ENCODE data around the gene TP53I11. TPM values are rescaled to one million over a fixed set of nuclear protein-coding genes. Genes with fewer than 3 reads are reported as not detected.

The TP53I11 gene
- total and polyA plus RNA-seq, 2 donors (not counting 3 experiments of a cell fraction or from before 2014, with no cell fraction given): 31.5 to 79.4 TPM

DNA sequence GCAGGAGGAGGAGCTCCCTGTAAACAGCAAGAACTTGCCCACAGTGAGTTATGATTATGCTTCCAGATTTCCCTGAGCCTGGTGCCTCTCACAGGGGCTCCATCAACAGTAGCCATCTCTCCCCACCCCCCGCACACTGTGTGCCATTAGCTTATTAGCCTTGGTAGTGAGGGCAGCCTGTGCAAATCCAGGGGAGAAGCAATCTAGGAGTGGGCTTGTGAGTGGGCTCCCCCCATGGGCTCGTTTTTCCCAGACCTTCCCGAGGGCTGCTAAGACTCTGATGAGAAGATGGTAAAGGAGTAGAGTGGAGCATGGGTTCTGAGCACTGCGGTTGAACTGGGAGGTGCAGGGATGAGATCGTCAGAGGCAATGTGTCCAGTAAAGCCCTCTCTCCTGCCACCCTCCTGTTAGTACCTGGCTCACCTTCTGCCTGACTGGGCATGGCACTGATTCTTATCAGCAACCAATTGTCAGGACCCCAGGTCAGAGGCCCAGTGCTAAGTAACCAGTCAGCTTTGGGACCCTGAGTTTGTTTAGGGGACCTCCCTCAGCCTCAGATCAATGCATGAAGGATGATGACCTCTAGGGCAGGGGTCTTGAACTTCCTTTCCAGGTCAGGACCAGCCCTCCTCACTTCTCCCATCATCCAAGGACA, 38.4 kb upstream of the TP53I11 start:
- H3K27me3 ChIP-seq (ENCODE audit: control insufficient read depth in 2 of 2, insufficient read depth in 2 of 2, low read length in 2 of 2): peaks cover 2 to 6% of the 10 kb centered on the region in 2 experiments
- H2AFZ ChIP-seq (ENCODE audit: low read depth, low read length): no peak overlapping the region
- no peaks in the 10 kb centered on the region for H3K36me3 ChIP-seq (ENCODE audit: control insufficient read depth in 2 of 2, extremely low read depth in 1 of 2, insufficient read depth in 2 of 2, low read length in 2 of 2)
- DNase-seq (ENCODE audit: low read depth, low spot score) (no peak), FAIRE-seq (no peak)
- BruUV-seq (replicated peaks): no TSS peak
- no peaks in the 10 kb centered on the region for H3K9me1 ChIP-seq (replicated peaks; ENCODE audit: control insufficient read depth, extremely low read depth, insufficient read depth, low read length)
- TF ChIP-seq GATA2 (IDR thresholded peaks at IDR 0.05; ENCODE audit: insufficient read depth, insufficient read length, low read depth, low read length) (no peak), MYC (IDR thresholded peaks at IDR 0.05; ENCODE audit: low read depth, low read length) (no peak), POLR2AphosphoS5 (IDR thresholded peaks at IDR 0.05; ENCODE audit: insufficient read depth, low read depth, low read length) (no peak)
- ChIA-PET CTCF (interaction anchor here (1.0 to 1.5 kb wide), 3 partner anchors 9 to 53 kb away, joined by 3 to 4 read pairs (median 3); no protein-coding TSS in a partner anchor), POLR2A (no interaction called here)
- no peaks in the 10 kb centered on the region for H3K4me1 ChIP-seq (ENCODE audit: control insufficient read depth, extremely low read depth, insufficient read depth, low read length)
- H3K9ac ChIP-seq (replicated peaks; ENCODE audit: extremely low read depth, insufficient read depth, low read length): no peak overlapping the region
- H3K4me2 ChIP-seq (ENCODE audit: insufficient read depth, low read length): no peak overlapping the region
- H3K27ac ChIP-seq (ENCODE audit: insufficient read depth, low read depth, low read length): no peak overlapping the region
- no peaks in the 10 kb centered on the region for H3K9me3 ChIP-seq (replicated peaks; ENCODE audit: control insufficient read depth, insufficient read depth, low read length)
- H4K20me1 ChIP-seq (replicated peaks; ENCODE audit: control insufficient read depth, extremely low read depth, insufficient read depth, low read length): no peaks in the 10 kb centered on the region
- H3K4me3 ChIP-seq (replicated peaks in 1 of 3; ENCODE audit: insufficient read depth in 1 of 3, low read depth in 1 of 3, low read length in 3 of 3): no peak overlapping the region
- no peaks in the 10 kb centered on the region for H3K79me2 ChIP-seq (ENCODE audit: control insufficient read depth, insufficient read depth, low read length)
- intact Hi-C loops (cut with micrococcal nuclease): no loop called here
- dilution Hi-C loops (cut with MboI; ENCODE audit: extremely low pct_ligation_motif_present, low sequenced_read_pairs): no loop called here

GRCh38 chr11:44988111-44988510, 37.4 kb upstream of the TP53I11 start:
- DNase-seq (ENCODE audit: low read depth, low spot score): no peak
- Histone ChIP-seq H4K20me1 (replicated peaks; ENCODE audit: control insufficient read depth, extremely low read depth, insufficient read depth, low read length) (no peaks in the 10 kb centered on the region), H3K4me3 (replicated peaks in 1 of 3; ENCODE audit: insufficient read depth in 1 of 3, low read depth in 1 of 3, low read length in 3 of 3) (no peak overlapping the region), H2AFZ (ENCODE audit: low read depth, low read length) (no peak overlapping the region), H3K4me2 (ENCODE audit: insufficient read depth, low read length) (no peak overlapping the region), H3K4me1 (ENCODE audit: control insufficient read depth, extremely low read depth, insufficient read depth, low read length) (no peaks in the 10 kb centered on the region), H3K79me2 (ENCODE audit: control insufficient read depth, insufficient read depth, low read length) (no peaks in the 10 kb centered on the region), H3K27me3 (ENCODE audit: control insufficient read depth in 2 of 2, insufficient read depth in 2 of 2, low read length in 2 of 2) (peaks cover 2 to 6% of the 10 kb centered on the region in 2 experiments), H3K36me3 (ENCODE audit: control insufficient read depth in 2 of 2, extremely low read depth in 1 of 2, insufficient read depth in 2 of 2, low read length in 2 of 2) (no peaks in the 10 kb centered on the region), H3K9me1 (replicated peaks; ENCODE audit: control insufficient read depth, extremely low read depth, insufficient read depth, low read length) (no peaks in the 10 kb centered on the region), H3K9ac (replicated peaks; ENCODE audit: extremely low read depth, insufficient read depth, low read length) (no peak overlapping the region), H3K27ac (ENCODE audit: insufficient read depth, low read depth, low read length) (no peak overlapping the region), H3K9me3 (replicated peaks; ENCODE audit: control insufficient read depth, insufficient read depth, low read length) (no peaks in the 10 kb centered on the region)
- no peak for FAIRE-seq
- TF ChIP-seq GATA2 (IDR thresholded peaks at IDR 0.05; ENCODE audit: insufficient read depth, insufficient read length, low read depth, low read length) (no peak), POLR2A (IDR thresholded peaks at IDR 0.05; ENCODE audit: low read depth, low read length) (no peak), JUN (IDR thresholded peaks at IDR 0.05; ENCODE audit: borderline replicate concordance, insufficient read depth, insufficient read length, low read depth) (no peak), CTCF (IDR thresholded peaks at IDR 0.05; ENCODE audit: extremely low read depth in 1 of 2, insufficient read depth in 1 of 2, low read depth in 1 of 2, low read length in 2 of 2) (no peak), MYC (IDR thresholded peaks at IDR 0.05; ENCODE audit: low read depth, low read length) (no peak), FOS (IDR thresholded peaks at IDR 0.05; ENCODE audit: borderline replicate concordance, insufficient read depth, low read length) (no peak), EZH2 (IDR thresholded peaks at IDR 0.05; ENCODE audit: borderline replicate concordance, low read depth, low read length, severe bottlenecking) (no peak), POLR2AphosphoS5 (IDR thresholded peaks at IDR 0.05; ENCODE audit: insufficient read depth, low read depth, low read length) (no peak)
- TF ChIP-seq, protein P1, sequence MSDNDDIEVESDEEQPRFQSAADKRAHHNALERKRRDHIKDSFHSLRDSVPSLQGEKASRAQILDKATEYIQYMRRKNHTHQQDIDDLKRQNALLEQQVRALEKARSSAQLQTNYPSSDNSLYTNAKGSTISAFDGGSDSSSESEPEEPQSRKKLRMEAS (IDR thresholded peaks at IDR 0.05; ENCODE audit: insufficient read depth, insufficient read length): no peak
- intact Hi-C loops (cut with micrococcal nuclease) (no loop called here), dilution Hi-C loops (cut with MboI; ENCODE audit: extremely low pct_ligation_motif_present, low sequenced_read_pairs) (no loop called here)
- ChIA-PET CTCF (interaction anchor here (1.0 to 1.5 kb wide), 3 partner anchors 8 to 52 kb away, joined by 3 to 4 read pairs (median 3); no protein-coding TSS in a partner anchor), POLR2A (no interaction called here)
- no TSS peak for BruUV-seq (replicated peaks)

Data from endothelial cell of umbilical vein (primary cell).